ENCODE data around the gene AKNA.
"Not testable (repeated sequence)": the region's sequence is repeated elsewhere in the genome, so short reads cannot be mapped to it uniquely, and the experiment has no call there.

Gene AKNA

DNA sequence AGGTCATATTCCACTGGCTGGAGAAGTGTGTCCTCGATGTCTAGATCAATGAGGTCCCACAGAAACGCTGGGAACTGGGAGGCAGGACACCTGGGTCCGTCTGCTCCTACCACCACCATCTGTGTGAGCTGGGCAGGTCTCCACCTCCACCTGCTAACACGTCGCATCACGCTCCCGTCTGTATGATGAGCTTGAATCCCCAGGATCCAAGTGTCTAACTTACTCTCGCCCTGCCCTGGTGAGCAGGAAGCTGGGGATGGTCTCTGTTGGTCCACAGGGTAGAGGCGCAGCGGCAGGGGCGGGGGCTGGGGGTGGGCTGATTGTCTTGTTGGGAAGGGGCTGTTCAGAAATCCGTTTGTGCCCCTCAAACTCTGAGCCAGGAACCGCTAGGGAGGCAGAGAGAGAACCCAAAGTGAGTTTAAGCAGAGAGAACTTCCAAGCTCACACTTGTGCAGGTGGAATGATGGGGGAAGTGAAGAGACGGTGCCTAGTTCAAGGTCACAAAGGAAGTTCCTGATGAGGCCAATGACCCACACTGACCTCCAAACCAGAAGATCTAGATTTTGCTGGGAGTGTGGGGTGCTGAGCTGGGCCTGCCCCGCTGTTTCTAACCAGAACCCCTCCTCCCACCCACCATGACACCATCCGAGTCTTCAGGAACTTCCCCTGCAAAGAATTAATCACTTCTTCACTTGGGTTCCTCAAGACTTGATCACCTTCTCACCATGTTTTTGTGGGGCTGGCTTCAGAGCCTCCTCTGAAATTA is 37.0 kb downstream of the AKNA start:
- no peak for DNase-seq

DNA sequence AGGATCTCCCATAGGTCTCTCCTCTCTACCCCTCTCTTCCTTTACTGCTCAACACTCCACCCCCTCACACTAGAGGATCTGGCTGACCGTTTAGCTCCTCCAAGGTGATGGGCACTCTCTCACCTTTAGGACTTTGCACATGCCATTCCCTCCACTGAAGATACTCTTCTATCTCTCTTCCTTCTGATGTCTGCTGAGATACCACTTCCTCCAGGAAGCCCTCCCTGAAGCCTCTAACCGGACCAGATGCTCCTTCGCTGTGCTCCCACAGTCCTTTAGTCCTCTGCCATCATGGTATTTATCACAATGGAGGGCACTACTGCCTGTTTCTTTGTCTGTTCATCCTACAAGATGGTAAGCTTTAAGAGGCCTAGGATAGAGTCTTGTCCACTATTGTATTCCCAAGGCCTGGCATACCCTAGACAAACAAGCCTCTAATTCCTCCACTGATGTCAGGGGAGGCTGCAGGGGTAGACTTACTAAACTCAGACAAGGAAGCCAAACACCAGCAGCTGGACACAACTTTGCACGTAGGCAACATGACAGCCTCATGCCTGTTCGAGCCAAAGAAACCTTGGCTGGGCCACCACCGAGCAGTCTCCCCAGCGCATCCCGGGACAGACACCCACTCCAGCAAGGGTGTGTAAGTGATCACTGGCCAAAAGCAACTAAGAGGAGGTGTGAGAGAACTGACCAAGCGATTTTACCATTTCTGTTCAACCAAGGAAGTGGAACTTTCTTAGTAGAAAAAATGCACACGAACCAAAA is 37.9 kb downstream of the AKNA start:
- DNase-seq, result no peak

DNA sequence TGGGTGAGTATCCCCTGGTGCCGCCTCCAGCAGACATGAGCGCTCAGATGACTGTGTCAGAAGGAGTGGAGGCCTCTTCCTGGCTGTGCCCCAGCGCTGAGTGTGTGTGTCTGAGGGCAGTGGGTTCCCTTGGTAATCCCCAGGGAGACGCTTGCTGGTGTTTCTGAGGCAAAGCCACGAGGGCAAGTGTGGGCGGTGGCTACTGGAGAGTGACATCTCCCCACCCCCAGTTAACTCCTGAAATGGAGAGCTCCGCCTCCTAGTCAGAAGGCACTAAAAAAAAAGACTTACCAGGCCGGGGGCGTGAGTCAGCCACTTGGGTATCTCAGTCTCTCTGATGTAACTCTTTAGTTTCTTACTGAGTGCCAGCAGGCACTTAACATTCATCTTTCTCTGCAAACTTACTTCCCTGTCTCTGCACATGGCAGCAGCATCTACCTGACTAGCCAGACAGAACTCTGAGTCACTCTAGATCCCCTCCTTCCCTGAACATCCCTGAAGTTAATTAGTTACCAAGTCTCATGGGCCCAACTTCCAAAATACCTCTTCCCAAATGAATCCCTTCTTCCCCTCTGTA is 38.8 kb downstream of the AKNA start:
- DNase-seq, result peak; percentile 48

DNA sequence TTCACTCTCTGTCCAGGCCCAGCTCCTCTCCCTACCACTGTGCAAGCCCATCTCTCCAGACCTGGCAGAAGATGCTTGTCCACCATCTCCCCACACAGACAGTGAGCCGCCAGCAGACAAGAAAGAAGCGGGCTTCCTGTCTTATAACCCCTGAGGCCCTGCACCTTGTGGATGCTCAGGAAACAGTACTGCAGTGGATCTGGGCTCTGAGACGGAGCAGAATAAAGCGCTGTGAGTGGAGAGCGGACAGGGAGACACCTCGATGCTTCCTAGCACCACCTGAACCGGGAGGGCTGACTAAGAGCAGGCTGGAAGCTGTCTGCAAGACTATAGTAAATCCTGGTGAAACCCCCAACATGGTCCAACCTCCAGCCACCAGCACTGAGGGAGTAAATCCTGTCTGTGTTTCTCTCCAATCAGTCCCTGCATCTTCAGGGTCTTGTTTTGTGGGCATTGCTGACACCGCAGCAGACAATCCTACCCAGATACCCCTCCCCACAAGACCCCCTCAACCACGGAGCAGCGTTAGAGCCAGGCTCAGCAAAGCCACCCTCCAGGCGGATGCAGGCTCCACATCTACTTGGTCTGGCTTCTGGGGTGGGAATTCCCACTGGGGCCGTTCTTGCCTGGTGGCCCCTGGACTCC is 39.4 kb downstream of the AKNA start:
- DNase-seq, result no peak

DNA sequence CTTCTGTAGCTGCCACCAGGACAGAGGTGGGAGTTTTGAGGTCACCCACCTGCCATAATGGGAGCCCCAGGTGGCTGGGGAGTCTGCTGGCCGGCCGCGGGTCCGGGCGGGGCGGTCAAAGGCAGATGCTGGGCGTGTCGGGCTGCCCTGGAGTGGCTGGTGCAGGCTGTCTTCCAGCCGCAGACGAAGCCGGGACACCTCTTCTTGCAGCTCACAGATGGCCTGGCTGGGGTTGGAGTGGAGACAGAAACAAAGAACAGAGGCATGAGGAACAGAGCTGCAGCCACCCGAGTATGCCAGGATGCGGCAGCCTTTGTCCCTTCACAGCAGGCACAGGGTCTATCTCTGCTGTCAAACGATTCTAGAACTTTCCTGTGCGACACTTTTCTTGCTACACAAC is 40.1 kb downstream of the AKNA start:
- no peak for DNase-seq

DNA sequence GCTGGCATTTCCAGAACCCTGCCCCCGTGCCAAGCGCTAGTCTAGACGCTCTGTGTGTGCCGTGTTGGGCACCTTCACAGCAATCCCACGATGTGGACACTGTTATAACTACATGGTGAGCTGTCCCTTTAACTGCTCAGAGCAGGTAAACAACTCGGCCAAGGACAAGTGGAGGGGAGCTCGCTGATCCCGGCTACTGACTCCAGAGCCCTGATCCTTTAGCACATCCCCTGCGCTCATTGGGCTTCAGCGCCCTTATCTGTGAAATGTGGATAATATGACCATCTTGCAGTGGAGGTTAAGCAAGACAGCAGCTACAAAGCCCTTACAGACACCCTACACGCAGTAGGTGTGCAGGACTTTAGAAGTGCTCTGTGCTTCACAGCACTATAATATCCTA is 41.6 kb downstream of the AKNA start:
- no peak for DNase-seq

DNA sequence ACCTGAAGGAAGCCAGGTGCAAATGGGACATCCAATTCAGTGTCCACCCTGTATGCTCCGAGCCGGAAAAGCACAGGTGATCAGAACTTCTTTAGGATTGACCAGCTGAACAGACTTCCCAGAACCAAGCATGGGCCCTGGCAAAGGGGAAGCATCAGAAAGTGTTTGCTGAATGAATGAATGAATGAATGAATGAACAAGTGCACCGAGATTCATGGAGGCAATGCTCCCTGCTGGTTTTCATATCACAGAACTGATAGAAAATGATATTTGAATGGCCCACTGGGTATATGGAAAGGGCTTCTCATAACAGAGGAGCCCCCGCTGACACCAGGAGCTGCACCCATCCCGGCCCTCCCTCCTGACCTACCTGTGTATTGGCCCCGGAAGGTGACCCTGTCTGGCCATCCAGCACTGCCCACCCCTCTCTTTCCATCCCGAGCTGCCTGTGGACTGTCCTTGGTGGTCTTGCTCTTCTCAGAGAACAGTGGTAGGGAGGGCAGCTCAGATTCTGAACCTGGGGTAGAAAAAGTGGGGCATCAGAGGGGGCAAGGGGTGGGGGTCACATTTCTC is 42.2 kb downstream of the AKNA start:
- no peak for DNase-seq

DNA sequence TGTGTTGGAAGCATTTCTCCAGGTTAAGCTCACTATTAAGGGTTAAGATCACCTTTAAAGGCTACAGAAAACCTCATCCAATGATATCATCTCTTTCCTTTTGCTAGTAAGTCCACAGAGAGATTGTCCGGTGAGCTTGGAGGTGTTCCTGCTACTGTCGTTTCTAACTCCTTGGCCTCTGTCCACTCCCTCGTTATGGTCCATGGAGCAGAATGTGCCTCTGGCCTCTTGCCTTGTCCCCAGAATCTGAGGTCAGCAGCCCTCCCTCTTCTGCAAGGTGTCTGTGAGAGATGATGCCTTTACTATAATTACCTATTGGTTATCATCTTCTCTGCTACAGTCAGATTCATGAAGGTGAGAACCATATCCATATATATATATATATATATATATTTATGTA is 43.1 kb downstream of the AKNA start:
- no peak for DNase-seq

DNA sequence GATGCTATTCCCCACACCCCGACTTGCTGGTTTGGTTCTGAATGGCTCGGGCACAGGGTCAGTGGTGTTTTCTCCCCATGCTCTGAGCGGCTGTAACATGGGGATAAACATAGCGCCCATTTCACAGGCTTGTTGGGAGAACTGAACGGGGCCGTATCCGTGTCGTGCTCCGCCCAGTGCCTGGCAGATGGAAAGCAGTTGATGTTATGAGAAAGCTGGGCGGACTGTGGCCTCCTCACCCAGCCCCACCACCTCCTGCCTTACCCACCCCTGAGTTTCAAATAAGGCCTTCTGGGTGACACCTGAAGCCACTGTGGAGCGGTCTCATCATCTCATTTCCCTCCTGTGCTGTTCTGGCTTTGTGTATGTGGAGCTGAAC is 43.6 kb downstream of the AKNA start:
- DNase-seq, result no peak

DNA sequence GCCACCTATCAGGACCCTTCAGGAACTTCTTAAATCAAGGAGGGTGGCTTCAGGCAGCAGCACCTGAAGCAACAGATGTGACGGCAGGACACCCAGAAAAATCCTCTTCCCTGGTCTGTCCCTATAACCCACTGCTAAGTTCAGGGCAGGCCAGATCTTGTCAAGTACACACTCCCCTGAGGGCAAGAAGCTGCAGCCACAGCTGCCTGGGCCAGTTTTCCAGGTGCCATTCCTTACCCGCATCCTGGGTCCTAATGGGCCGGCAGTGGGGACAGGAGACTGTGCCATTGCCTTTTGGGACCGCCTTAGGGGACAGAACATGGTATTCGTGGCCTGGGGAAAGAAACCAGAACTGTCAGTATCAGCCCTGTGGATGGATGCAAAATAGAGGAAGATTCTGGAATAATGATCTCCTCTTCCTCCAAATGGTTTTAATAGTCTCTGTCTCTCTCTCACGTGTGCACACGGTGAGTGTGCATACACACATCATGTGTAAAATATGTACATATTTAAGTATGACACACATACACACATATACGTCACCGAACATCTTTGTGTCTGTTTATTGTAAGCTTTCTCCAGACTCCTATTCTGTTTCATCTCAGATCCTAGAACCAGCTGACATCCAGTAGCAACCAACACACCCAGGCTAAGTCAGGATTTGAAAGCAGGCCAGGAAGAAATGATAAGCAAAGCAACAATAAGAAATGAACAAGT is 44.2 kb downstream of the AKNA start:
- DNase-seq, result no peak

DNA sequence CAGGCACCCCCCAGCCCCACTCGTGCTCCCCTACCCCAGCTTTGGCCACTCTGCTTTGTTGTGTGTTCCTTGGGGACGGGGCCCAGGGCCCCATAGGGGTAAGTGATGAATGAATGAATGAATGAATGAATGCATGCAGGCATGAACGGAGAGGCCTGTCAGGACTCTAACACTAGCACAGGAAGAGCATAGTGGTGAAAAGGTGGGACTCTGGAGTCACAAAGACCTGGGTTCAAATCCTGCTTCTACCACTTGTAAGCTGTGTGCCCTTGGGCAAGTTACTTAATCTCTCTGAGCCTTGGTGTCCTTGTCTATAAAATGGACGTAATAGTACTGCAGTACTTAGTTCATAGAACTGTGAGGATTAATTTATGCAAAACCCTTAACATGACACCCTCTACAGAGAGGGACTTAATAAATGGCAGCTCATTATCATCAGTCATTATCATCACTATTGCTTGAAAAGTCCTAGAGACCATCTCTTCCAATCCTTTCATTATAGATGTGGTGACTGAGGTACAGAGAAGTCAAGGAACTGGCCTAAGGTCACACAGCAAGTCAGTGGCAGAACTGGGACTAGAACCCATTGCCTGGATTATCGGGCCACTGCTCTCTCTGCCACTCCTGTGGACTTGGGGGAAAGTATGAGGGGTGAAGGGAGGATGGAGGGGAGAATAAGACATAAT is 44.9 kb downstream of the AKNA start:
- DNase-seq, result no peak

DNA sequence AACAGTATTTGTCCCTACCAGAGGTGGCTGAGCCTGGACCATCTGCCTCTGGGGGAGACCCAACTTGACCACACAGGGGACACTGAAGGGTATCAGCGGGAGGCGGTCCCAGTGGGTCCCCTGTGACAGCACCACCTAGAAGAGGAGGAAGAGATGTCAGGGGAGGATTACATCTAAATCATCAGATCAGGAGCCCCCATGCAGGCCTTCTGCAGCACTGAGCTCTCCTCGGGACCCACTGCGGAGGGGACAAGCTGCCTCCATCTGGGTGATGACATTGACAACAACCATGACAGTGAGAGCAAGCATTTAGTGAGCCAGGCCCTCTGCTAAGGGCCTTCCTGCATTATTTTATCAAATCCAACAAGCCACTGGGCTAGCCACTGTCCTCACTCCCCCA is 45.8 kb downstream of the AKNA start:
- no peak for DNase-seq

DNA sequence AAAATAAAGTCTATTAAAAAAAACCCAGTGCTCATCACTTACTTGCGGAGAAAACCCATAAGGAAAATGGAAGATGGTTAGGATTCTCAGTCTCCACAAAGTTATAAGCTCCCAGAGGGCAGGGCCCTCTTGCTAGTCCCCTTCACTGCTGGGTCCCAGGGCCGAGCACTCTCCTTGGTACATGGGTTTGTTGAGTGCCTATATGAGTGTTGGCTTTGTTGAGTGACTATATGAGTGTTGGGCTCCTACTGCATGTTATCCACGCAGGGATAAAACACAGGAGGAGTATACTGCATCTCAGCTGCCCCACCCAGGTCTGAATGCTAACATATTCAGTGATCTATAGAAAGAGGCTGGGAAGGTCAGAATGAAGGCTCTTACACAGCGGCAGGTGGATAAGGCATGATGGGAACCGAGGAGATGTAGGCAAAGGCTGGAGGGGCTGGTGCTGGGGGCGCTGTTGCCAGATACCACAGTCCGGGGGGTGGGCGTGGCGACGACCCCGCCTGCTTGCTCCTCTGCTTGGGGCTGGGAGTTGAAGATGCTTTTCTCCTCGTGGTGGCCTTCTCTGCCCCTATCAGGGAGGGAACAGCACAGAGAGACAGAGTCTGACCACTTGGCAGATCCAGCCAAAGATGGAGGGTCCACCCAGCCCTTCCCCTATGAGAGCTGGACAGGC is 46.5 kb downstream of the AKNA start:
- DNase-seq, result no peak

DNA sequence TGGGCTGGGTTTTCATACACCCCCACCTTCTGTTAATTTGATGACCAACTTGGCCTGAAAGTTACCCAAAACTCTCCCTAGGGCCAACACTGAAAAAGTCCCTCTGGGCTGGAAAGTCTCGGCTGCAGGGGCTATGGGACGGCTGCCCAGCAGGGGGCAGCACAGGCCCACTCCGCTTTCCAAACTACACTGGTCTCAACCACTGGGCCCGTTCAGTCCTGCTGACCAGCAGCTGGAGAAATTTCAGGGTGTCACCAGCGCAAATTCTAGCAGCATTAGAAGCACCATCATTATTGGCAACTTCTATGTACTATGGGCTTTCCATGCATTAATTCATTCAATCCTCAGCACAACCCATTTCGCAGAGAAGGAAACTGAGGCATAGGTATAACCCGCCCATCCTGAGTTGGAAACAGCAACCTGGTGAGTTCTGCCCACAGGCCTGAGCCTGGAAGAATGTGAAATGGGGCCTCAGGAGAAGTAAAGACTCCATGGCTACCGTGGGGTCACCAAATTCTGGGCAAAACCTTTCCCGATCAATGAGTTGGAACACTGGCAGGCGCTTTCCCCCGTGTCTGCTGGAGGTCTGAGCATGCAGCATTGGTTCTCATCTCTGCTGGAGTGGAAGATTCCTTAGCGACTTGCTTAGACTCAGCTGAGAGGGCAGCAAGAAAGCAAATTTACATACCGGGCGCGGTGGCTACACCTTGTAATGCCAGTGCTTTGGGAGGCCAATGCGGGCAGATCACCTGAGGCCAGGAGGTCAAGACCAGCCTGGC is 48.5 kb downstream of the AKNA start:
- DNase-seq, result no peak

DNA sequence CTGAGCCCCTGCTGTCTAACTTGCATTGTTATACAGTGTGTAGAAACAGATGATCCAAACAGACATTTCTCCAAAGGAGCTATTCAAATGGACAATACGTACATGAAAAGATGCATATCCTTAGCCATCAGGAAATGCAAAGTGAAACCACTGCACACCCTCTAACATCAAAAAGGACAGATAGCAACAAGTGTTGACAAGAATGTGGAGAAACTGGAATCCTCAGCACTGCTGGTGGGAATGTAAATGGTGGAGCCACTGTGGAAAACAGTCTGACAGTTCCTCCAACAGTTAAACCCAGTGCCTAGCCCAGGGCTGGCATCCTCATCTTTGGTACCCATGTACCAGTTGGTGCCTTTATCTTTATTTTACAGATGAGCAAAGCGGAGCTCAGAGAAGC is 49.6 kb downstream of the AKNA start:
- no peak for DNase-seq

DNA sequence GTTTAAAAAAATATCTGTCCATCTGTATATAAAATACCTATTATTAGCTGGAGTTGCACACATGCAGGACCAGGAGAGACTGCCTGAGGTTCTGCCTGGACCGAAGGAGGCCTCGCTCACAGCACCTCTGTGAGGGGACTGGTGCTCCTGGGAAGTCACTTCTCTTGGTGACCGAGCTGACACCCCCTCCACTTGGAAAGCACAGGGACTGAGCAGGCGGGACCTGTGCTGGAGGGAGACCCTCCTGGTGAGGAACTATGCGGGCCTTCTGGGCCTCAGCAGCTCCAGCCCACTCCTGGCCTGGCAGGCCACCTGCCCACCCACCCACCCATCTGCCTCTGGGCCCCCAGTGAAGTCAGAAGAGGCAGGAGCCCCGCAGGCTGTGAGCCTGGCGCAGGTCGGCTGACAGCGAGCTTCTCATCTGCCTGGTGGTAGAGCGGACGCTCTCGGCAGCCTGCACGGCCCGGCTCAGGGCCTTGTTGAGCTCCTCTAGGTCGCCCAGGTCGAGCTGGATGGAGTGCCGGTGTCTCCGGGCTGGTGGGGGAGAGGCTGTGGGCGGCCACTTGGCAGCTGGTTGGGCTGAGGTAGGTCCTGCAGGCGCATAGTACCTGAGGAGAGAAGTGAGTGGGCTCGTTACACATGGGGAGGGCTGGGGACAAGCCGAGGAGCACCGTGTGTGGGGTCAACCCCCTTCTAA is 50.9 kb downstream of the AKNA start:
- DNase-seq, result no peak

DNA sequence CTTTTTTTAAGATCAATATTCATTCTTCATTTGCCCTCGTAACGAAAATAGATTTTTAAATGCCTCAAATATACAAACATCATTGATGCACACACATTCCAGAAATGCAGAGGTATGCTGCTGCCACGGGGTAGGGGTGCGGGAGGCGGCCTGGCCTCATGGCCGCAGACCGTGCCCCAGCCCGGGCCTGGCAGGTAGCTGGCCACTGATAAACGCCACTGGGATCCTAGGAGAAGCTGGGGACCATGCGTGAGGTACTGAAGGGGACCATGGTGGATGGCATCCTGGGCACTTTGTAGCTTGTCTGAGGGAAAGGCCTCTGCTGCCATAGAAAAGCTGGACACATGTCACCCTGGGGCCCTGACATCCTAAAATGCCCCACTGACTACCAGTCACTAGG is 51.6 kb downstream of the AKNA start:
- DNase-seq, result no peak

DNA sequence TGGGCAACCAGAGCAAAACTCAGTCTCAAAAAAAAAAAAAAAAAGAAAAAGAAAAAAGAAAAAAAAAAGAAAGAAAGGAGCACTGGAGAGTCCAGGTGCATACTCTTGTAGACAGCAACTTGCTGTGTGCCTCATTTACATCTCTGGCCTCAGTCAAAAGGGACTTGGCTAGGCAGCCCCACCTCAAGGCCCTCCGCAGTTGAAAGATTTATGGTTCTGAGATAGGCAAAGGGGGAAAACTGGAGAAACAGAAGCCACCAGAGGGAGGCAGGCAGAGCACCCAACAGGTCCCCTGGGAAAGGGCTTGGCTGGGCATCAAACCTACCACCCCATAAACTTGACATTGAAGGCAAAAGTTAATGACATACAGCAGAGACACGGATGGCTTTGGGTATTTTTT is 52.0 kb downstream of the AKNA start:
- DNase-seq, result no peak

DNA sequence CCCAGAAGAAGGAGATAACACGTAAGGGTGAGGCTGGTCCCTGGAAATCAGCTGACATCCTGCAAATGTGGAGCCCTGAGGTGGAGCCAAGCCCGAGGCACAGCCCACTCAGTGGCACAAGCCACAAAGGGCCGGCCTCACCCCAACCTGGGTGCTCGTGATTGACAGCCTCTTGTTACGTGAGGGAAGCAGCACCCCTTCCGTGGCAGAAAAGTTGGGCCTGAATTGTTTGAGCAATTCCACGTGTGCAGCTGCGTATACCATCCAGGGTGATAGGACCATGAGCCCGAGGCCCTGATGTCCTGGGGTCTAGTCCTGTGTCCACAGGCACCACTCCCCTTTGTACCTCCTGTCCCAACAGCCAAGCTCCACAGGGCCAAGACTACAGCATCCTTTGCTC is 53.3 kb downstream of the AKNA start:
- no peak for DNase-seq

DNA sequence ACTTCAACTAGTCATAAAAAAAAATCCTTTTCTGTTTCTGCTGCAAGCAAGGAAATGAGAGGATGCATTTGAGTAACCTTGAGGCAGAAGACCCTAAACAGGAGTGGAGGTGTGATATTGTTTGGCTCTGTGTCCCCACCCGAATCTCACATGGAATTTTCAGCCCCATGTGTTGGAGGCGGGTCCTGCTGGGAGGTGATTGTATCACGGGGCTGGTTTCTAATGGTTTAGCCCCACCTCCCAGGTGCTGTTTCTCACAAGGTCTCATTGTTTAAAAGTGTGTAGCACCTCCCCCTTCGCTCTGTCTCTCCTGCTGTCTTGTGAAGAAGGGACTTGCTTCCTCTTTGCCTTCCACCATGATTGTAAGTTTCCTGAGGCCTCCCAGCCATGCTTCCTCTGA is 54.1 kb downstream of the AKNA start:
- not testable (repeated sequence) for DNase-seq
